A549 (cell line): ENCODE data around the gene CAMKV. TPM values are rescaled to one million over a fixed set of nuclear protein-coding genes. Genes with fewer than 3 reads are reported as not detected.
A peak's percentile ranks its signal among the peaks of the same experiment; 100 is the strongest.

Source experiments
- ATAC-seq, 2 experiments: fragments of 200-7000 bp in 1 of 2; fragments of >200 bp in 1 of 2; cut with Nextera tagmentation in 1 of 2; cut with Tn5 transposase in 1 of 2; 3 replicates each; pipeline versions ENCODE4 v1.8.0 to v1.9.1; 2018 to 2020; ENCODE audit warnings: mild to moderate bottlenecking in 1 of 2, moderate library complexity in 1 of 2
- CTCF ChIA-PET: fragments of 300-600 bp; sonication (Branson Sonifier 250); formaldehyde crosslinking; extraction: SDS; loops from one replicate; lab custom pipeline; 2021; ENCODE audit warnings: antibody characterized with exemption, inconsistent platforms; lab: Yijun Ruan, JAX
- POLR2A ChIA-PET: fragments of 350-600 bp; formaldehyde crosslinking; extraction: SDS; loops from one replicate; lab custom pipeline; 2021; ENCODE audit warnings: antibody characterized with exemption, inconsistent platforms; lab: Yijun Ruan, JAX
- DNase-seq, 2 experiments: peaks; one replicate each; pipeline versions ENCODE4 v3.0.0 to v3.0.0-alpha.2; 2011 to 2016; ENCODE audit warnings: low read depth in 1 of 2, low spot score in 1 of 2
- FAIRE-seq: peaks from 2 replicates; lab custom pipeline; 2011; peaks lifted over from hg19 to GRCh38; lab: Jason Lieb, UNC
- H3K27ac ChIP-seq, 2 experiments: fragments of >200 bp; sonication (Bioruptor Twin); formaldehyde crosslinking; 3 replicates each; pipeline ENCODE4 v1.5.1; 2016 to 2017
- H3K4me1 ChIP-seq: fragments of >200 bp; sonication (Bioruptor Twin); formaldehyde crosslinking; 3 replicates; pipeline ENCODE4 v1.6.1; 2016
- H3K4me2 ChIP-seq: fragments of >200 bp; sonication (Bioruptor Twin); formaldehyde crosslinking; 3 replicates; pipeline ENCODE4 v1.6.1; 2016
- H3K4me3 ChIP-seq: fragments of >200 bp; sonication (Bioruptor Twin); formaldehyde crosslinking; 3 replicates; pipeline ENCODE4 v1.5.1; 2016
- H3K9me3 ChIP-seq: fragments of >200 bp; sonication (Bioruptor Twin); formaldehyde crosslinking; 3 replicates; pipeline ENCODE4 v1.6.1; 2016
- EHF ChIP-seq: fragments of 250-450 bp; sonication (Bioruptor Pico); IDR thresholded peaks from 2 replicates; pipeline ENCODE4 v1.5.0; 2020; ENCODE audit warnings: mild to moderate bottlenecking
- EHMT2 ChIP-seq: fragments of 200-600 bp; sonication (generic); IDR thresholded peaks from 2 replicates; pipeline ENCODE4 v1.6.1; 2016; ENCODE audit warnings: antibody characterized with exemption, low read depth, mild to moderate bottlenecking, moderate library complexity
- EP300 ChIP-seq, 2 experiments: fragments of >200 bp; sonication (Bioruptor Twin); formaldehyde crosslinking; IDR thresholded peaks; 2 replicates in 1 of 2; 3 replicates in 1 of 2; pipeline ENCODE4 v1.6.1; 2016 to 2017
- ESRRA ChIP-seq: fragments of 150-350 bp; IDR thresholded peaks from 2 replicates; pipeline ENCODE4 v1.6.1; 2014; ENCODE audit warnings: mild to moderate bottlenecking, low read length, borderline replicate concordance
- FOSL2 ChIP-seq, 2 experiments: fragments of 450-650 bp in 1 of 2; fragments of >200 bp in 1 of 2; sonication (Bioruptor Twin) in 1 of 2; formaldehyde crosslinking; IDR thresholded peaks; 2 replicates each; pipeline versions ENCODE4 v1.5.0 to v1.6.1; 2016 to 2020; ENCODE audit warnings: mild to moderate bottlenecking in 1 of 2, moderate library complexity in 1 of 2
- FOXS1 ChIP-seq: fragments of 250-450 bp; sonication (Bioruptor Pico); IDR thresholded peaks from 2 replicates; pipeline ENCODE4 v1.5.0; 2020; ENCODE audit warnings: mild to moderate bottlenecking, moderate library complexity
- HEYL ChIP-seq: fragments of 250-450 bp; sonication (Bioruptor Pico); IDR thresholded peaks from 2 replicates; pipeline ENCODE4 v1.8.0; 2021; ENCODE audit warnings: mild to moderate bottlenecking, moderate library complexity
- HOXA7 ChIP-seq: fragments of 250-450 bp; sonication (Bioruptor Pico); IDR thresholded peaks from 2 replicates; pipeline ENCODE4 v1.5.0; 2020; ENCODE audit warnings: mild to moderate bottlenecking, moderate library complexity
- HOXB5 ChIP-seq: fragments of 250-450 bp; sonication (Bioruptor Pico); IDR thresholded peaks from 2 replicates; pipeline ENCODE4 v1.5.0; 2020; ENCODE audit warnings: mild to moderate bottlenecking, moderate library complexity
- JUN ChIP-seq, 2 experiments: fragments of >200 bp; sonication (Bioruptor Twin); formaldehyde crosslinking; IDR thresholded peaks; 2 replicates in 1 of 2; 3 replicates in 1 of 2; pipeline ENCODE4 v1.6.1; 2016 to 2017
- JUNB ChIP-seq: fragments of >200 bp; sonication (Bioruptor Twin); formaldehyde crosslinking; IDR thresholded peaks from 2 replicates; pipeline ENCODE4 v1.6.1; 2016
- KDM5A ChIP-seq: fragments of 200-600 bp; sonication (generic); IDR thresholded peaks from 2 replicates; pipeline ENCODE4 v1.6.1; 2016; ENCODE audit warnings: antibody characterized with exemption, mild to moderate bottlenecking
- MAFK ChIP-seq: fragments of 450-650 bp; IDR thresholded peaks from 2 replicates; pipeline ENCODE4 v1.6.1; 2014; ENCODE audit not compliant: partially characterized antibody
- MAZ ChIP-seq: fragments of 150-350 bp; IDR thresholded peaks from 2 replicates; pipeline ENCODE4 v1.6.1; 2014; ENCODE audit warnings: antibody characterized with exemption, low read depth, low read length, borderline replicate concordance
- MYC ChIP-seq: IDR thresholded peaks from 2 replicates; pipeline ENCODE4 v1.6.1; 2012; ENCODE audit warnings: mild to moderate bottlenecking, inconsistent platforms, low read length, improper control_type of control experiment, borderline replicate concordance
- NPAS2 ChIP-seq: fragments of 250-450 bp; sonication (Bioruptor Pico); IDR thresholded peaks from 2 replicates; pipeline ENCODE4 v1.8.0; 2022; ENCODE audit warnings: mild to moderate bottlenecking, moderate library complexity, borderline replicate concordance
- PHF8 ChIP-seq: fragments of 200-600 bp; sonication (generic); IDR thresholded peaks from 2 replicates; pipeline ENCODE4 v1.6.1; 2016; ENCODE audit warnings: low read depth, mild to moderate bottlenecking, antibody characterized with exemption, moderate library complexity, borderline replicate concordance
- POLR2A ChIP-seq: IDR thresholded peaks from 2 replicates; pipeline ENCODE4 v1.6.1; 2012; ENCODE audit warnings: mild to moderate bottlenecking, low read length
- POLR2AphosphoS2 ChIP-seq: conservative IDR thresholded peaks from 2 replicates; pipeline ENCODE4 v1.6.1; 2012; ENCODE audit warnings: low read length, improper control_type of control experiment, inconsistent platforms
- RCOR1 ChIP-seq: fragments of 150-350 bp; IDR thresholded peaks from 2 replicates; pipeline ENCODE4 v1.6.1; 2014; ENCODE audit warnings: antibody characterized with exemption, low read length, low read depth
- RFX5 ChIP-seq: fragments of 450-650 bp; IDR thresholded peaks from 2 replicates; pipeline ENCODE4 v1.7.1; 2014; ENCODE audit warnings: antibody characterized with exemption, mild to moderate bottlenecking, moderate library complexity
- SMC3 ChIP-seq: fragments of >200 bp; sonication (Bioruptor Twin); formaldehyde crosslinking; IDR thresholded peaks from 3 replicates; pipeline ENCODE4 v1.6.1; 2018; ENCODE audit warnings: inconsistent platforms
- TFCP2L1 ChIP-seq: fragments of 250-450 bp; sonication (Bioruptor Pico); IDR thresholded peaks from 2 replicates; pipeline ENCODE4 v1.5.0; 2021; ENCODE audit warnings: mild to moderate bottlenecking
- WGBS: methylation state at CpG from one replicate; pipeline ENCODE4 v1.1.6; 2017; ENCODE audit errors: missing lambda C conversion rate; 5-methylcytosine and 5-hydroxymethylcytosine counted together
- polyA plus RNA-seq, 4 experiments: library from polyadenylated mRNA; depleted of rRNA in 3 of 4; stranded (reverse); fragments of >200 nt; fragmentation: RNase III in 1 of 4; extraction: RNeasy Plus Mini Kit Qiagen cat#74134 plus additional on column Dnase treatment in 1 of 4; gene quantifications; 2 replicates in 3 of 4; 3 replicates in 1 of 4; pipeline ENCODE4 v1.2.3, GENCODE V29; 2011 to 2017
- TF ChIP-seq, protein P1 (sequence below): fragments of 150-350 bp; IDR thresholded peaks from 2 replicates; pipeline ENCODE4 v1.6.1; 2014; ENCODE audit warnings: low read depth, mild to moderate bottlenecking, low read length
- TF ChIP-seq, protein P2 (sequence below): IDR thresholded peaks from 2 replicates; pipeline ENCODE4 v1.6.1; 2012

Gene CAMKV
- polyA plus RNA-seq, 2 of the 4 experiments (the other 2 are of a cell fraction) = 0.31 to 0.46 TPM

DNA sequence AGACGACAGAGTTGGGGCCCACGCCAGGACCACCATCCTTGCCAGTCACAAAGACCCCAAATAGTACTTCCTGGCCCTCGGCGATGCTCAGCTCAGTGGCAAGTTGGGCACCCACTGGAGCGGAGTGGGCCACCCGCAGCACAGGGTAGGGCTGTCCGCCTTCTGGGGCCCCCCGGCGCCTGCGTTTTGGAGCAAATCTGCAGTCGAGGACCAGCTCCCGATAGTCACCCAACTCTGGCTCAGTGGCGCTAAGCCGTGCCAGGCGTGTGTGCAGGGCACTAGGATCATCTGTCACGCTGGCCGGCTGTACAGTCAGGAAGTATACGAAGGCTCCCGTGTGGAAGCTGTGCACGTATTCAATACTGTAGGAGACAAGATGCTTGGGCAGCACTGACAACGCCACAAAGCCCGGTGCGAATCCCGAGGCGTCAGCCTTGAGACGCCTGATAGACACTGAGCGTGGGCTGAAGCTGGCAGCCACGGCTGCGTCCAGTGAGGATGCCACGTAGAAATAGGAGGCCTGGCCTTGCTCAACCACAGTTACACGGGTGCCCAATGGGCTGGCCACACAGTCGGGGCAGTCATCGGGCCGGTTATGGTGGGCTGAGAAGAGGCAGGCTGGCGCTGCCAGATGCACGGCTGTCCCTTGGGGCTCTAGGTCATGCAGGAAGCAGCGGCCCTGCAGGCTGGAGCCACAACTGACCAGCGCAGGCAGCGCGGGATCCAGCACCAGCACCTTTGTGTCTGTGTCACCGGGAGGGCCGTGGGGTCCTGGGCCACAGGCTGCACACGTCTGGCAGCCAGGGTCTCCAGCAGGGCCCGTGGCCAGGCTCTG is 33.0 kb upstream of the CAMKV start:
- ATAC-seq (no peak), FAIRE-seq (no peak)
- TF ChIP-seq POLR2AphosphoS2 = no peak
- TF ChIP-seq KDM5A = no peak
- TF ChIP-seq SMC3 = no peak
- TF ChIP-seq HOXB5 (CRISPR knock-in tag) = no peak
- TF ChIP-seq RFX5 = no peak
- TF ChIP-seq JUNB = no peak
- no peak for TF ChIP-seq EHF (CRISPR knock-in tag)
- TF ChIP-seq PHF8 = no peak
- no peak for TF ChIP-seq EHMT2
- no peak for TF ChIP-seq MYC
- no peak for TF ChIP-seq MAFK
- no peak for TF ChIP-seq HOXA7 (CRISPR knock-in tag)
- TF ChIP-seq ESRRA = no peak
- TF ChIP-seq, protein P1, sequence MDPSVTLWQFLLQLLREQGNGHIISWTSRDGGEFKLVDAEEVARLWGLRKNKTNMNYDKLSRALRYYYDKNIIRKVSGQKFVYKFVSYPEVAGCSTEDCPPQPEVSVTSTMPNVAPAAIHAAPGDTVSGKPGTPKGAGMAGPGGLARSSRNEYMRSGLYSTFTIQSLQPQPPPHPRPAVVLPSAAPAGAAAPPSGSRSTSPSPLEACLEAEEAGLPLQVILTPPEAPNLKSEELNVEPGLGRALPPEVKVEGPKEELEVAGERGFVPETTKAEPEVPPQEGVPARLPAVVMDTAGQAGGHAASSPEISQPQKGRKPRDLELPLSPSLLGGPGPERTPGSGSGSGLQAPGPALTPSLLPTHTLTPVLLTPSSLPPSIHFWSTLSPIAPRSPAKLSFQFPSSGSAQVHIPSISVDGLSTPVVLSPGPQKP = no peak
- no peak for TF ChIP-seq RCOR1
- TF ChIP-seq JUN (IDR thresholded peaks at IDR 0.05) = no peak
- no peak for TF ChIP-seq TFCP2L1 (CRISPR knock-in tag)
- TF ChIP-seq, all 56 proteins: peak for 0
- H3K4me1 ChIP-seq = peaks cover 62% of the 10 kb centered on the region
- WGBS = 91% methylated on average over 30 of the region's 44 CpGs
- H3K9me3 ChIP-seq = no peaks in the 10 kb centered on the region
- ChIA-PET POLR2A (no interaction called here), CTCF (interaction anchor here (1.1 to 4.9 kb wide), 5 partner anchors 22 to 100 kb away, joined by 3 to 46 read pairs (median 7); partner anchors contain the start of gene INKA1)
- peak overlapping the region; percentile 85 to 93 for H3K27ac ChIP-seq
- peak overlapping the region; percentile 84 for H3K4me2 ChIP-seq
- no peak for DNase-seq
- H3K4me3 ChIP-seq = peak overlapping the region; percentile 34

DNA sequence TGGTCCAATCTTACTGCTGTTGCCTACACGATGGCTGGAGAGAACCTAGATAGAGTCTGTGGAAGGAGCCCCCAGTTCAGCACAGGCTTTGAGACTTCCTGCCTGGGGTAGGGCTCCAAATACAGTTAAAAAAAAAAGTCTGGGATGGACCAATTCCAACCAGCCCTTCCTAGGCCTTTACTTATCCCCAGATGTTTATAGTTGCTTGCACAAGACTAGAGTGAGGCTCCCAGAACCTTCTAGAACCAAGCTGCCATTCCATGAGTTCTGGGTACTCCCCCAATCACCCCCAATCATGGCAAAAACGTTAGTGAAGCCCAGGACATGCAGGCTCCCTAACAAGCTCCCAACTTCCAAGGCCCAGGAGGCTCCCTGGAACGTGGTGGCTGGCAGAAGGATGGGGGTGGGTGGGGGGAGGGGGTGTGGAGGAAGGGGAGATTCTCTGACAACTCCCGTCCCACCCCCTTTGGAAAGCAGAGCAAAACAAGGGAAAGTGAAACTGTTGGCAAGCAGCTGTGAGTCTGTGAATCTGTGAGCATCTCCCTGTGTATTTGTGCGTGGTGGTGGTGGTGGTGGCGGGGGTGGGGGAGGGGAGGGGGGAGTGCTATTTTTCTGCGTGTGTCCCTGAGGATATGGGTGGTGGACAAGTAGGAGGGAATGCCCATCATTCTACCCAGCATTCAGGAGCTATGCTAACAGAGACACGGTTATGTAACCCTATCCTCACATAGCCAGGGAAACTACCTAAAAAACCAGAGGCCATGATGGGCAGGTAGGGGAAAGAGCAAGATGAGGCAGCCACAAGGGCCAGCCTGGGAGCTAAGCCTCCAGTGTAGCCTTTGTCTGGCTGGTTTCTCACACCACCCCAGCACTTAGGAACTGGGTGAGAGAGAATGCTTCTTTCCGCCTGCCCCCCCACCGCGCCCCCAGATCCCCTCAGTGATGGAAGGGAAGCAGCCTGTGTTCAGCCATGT is 31.9 kb upstream of the CAMKV start:
- WGBS = 30% methylated on average over 4 of the region's 11 CpGs
- H3K9me3 ChIP-seq = no peaks in the 10 kb centered on the region
- no peak for FAIRE-seq
- ChIA-PET CTCF (interaction anchor here (0.6 to 2.0 kb wide), 8 partner anchors 20 to 198 kb away, joined by 3 to 20 read pairs (median 5); partner anchors contain the start of gene INKA1), POLR2A (no interaction called here)
- no peak for ATAC-seq
- no peak for DNase-seq
- TF ChIP-seq EP300 (IDR thresholded peaks at IDR 0.05) = no peak
- TF ChIP-seq NPAS2 (CRISPR knock-in tag) = no peak
- TF ChIP-seq, protein P2, sequence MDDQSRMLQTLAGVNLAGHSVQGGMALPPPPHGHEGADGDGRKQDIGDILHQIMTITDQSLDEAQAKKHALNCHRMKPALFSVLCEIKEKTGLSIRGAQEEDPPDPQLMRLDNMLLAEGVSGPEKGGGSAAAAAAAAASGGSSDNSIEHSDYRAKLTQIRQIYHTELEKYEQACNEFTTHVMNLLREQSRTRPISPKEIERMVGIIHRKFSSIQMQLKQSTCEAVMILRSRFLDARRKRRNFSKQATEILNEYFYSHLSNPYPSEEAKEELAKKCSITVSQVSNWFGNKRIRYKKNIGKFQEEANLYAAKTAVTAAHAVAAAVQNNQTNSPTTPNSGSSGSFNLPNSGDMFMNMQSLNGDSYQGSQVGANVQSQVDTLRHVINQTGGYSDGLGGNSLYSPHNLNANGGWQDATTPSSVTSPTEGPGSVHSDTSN = no peak
- TF ChIP-seq ESRRA = no peak
- no peak for TF ChIP-seq HOXA7 (CRISPR knock-in tag)
- no peak for TF ChIP-seq FOXS1 (CRISPR knock-in tag)
- TF ChIP-seq HEYL = no peak
- no peak for TF ChIP-seq POLR2A
- no peak for TF ChIP-seq MAZ
- TF ChIP-seq FOSL2 (IDR thresholded peaks at IDR 0.05) = no peak
- no peak for TF ChIP-seq FOSL2 (CRISPR knock-in tag; IDR thresholded peaks at IDR 0.05)
- peaks cover 62% of the 10 kb centered on the region for H3K4me1 ChIP-seq
- H3K27ac ChIP-seq = peak overlapping the region; percentile 87 to 93
- H3K4me3 ChIP-seq = 0 out of 3 replicates have a peak overlapping the region, but pooled peaks have one; percentile 10
- peak overlapping the region; percentile 84 for H3K4me2 ChIP-seq
